Fibroblast of skin of abdomen (primary cell): Measurements from ENCODE around the gene UAP1L1.
"Not testable (repeated sequence)": the region's sequence is repeated elsewhere in the genome, so short reads cannot be mapped to it uniquely, and the experiment has no call there.

ENCODE experiments used
- DNase-seq: peaks from one replicate; pipeline ENCODE4 v3.0.0-alpha.2; 2013

The UAP1L1 gene

GRCh38 chr9:137116027-137116507, 38.8 kb downstream of the UAP1L1 start:
- DNase-seq = no peak

GRCh38 chr9:137116728-137117127, 39.4 kb downstream of the UAP1L1 start:
- no peak for DNase-seq

GRCh38 chr9:137117269-137117731, 40.0 kb downstream of the UAP1L1 start:
- no peak for DNase-seq

GRCh38 chr9:137118092-137118603, 40.8 kb downstream of the UAP1L1 start:
- not testable (repeated sequence) for DNase-seq

GRCh38 chr9:137121927-137122795, 44.8 kb downstream of the UAP1L1 start:
- not testable (repeated sequence) for DNase-seq

- DNase-seq = not testable (repeated sequence)
Observed at GRCh38 chr9:137122796-137123467, 45.6 kb downstream of the UAP1L1 start.

GRCh38 chr9:137123468-137123837, 46.1 kb downstream of the UAP1L1 start:
- DNase-seq = no peak

- not testable (repeated sequence) for DNase-seq
Observed at GRCh38 chr9:137123952-137124462, 46.7 kb downstream of the UAP1L1 start.

GRCh38 chr9:137126786-137127185, 49.5 kb downstream of the UAP1L1 start:
- DNase-seq = no peak

- DNase-seq = no peak
Observed at GRCh38 chr9:137127301-137128157, 50.2 kb downstream of the UAP1L1 start.

- DNase-seq = no peak
Observed at GRCh38 chr9:137128158-137128861, 51.0 kb downstream of the UAP1L1 start.

- DNase-seq = no peak
Observed at GRCh38 chr9:137128862-137129455, 51.6 kb downstream of the UAP1L1 start.

GRCh38 chr9:137129456-137130175, 52.3 kb downstream of the UAP1L1 start:
- peak; percentile 91 for DNase-seq

GRCh38 chr9:137130176-137130755, 52.9 kb downstream of the UAP1L1 start:
- no peak for DNase-seq
